GM18870 (cell line): ENCODE measurements around the gene KRTAP2-4.
"Not testable (repeated sequence)": the region's sequence is repeated elsewhere in the genome, so short reads cannot be mapped to it uniquely, and the experiment has no call there.

ENCODE experiments used
- ATAC-seq: cut with Tn5 transposase; IDR thresholded peaks from one replicate; pipeline ENCODE4 v1.9.1; 2021; ENCODE audit warnings: moderate library complexity; ENCODE audit not compliant: unreplicated experiment

KRTAP2-4 gene, protein sequence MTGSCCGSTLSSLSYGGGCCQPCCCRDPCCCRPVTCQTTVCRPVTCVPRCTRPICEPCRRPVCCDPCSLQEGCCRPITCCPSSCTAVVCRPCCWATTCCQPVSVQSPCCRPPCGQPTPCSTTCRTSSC

DNA sequence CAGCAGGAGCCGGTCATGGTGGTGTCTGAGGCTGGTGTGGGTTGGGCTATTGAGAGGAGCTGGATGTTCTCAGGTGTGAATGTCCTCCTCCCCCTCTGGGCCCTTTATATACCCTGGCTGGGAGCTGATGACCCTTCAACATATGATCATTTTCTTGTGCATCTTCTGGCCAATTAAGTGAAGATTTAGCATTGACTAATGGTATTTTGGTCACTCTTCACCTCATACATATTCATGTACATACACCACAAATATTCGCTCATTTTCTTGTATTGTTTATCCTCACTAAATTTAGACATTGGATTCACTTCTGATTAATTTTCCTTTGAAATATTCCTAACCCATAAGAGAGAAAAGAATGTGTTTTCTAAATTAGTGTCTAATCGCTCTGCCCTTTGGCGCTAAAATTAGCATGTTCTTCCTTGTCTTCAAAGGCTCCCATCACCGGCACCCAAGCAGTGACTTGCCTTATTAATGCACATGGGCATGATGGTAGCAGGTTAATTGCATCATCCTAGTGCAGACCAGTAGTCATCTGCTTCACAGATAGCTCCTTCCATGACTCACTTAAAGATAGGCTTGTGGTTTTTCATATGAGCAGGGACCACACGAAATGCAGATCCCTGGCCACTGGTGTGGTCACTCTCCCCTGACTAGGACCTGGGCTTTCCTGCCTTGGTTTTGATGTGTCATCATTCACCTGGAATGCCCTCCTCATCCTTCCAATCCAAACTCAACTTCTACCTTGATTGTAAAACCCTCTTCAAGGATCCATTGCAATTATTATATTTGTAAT lies at the start of gene KRTAP2-4:
Gene KRTAP2-4 (minus strand): TSS at position 51 of the 796 bp plus-strand sequence. CDS start 34 bp downstream, at position 17.
- no peak for ATAC-seq

DNA sequence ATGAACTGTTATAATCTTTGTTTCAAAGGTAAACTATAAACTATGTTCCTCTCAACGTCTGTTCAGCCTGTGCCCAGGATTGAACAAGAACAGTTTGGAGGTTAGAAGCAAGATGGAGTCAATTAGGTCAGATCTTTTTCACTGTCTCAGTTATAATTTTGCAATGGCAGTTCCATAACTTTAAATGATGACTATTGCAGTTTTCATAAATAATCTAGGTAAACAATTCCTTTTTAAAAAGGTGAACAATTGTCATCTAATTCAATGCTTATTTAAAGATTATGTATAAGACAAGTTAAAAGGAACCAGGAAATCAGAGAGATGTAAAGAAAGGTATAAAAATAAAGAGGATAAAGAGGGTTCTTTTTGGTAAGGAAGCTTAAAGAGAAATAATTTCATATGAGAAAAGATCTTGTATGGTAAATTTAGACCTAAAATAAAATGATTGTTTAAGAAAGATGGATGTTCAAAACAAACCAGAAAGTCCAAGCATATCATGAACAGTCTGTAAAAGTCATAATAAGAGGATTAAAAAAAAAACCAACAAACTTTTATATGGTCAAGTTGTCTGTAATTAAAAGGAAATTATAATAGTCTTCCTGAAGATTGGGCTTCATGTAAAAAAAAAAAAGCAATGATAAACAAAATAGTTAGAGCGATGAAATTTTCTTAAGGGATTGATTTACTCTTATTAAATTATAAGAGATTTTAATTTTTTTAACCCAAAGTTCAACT lies 45.6 kb upstream of the KRTAP2-4 start:
- no peak for ATAC-seq

DNA sequence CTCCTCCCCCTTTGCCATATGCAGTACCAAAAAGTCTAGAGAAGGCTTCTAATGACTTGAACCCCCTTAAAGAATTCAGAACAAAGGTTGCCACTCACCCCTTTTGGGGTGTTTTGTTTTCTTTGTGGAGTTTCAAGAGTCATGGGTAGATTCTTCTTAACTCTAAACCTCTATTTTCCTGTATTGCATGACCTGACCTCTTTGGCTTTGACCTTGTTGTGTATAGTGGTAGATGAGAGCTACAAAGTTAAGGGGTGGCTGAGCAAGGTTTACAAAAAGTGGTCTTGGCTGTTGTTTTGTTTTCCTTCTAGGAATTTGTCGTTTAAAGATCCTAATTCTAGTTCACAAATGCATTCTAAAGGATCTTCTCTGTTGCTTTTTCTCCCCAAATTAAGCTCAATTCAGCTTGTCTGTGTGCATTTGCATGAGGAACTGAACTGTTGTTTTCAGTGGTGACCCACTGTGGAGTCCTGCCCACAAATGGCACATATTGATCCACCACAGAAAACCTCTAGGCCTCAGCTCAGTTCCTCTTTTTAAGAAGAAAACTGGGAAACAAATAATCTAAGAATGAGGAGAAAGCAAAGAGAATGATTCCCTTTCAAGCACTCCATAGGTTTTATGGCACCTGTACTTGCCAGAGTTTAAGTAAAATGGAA lies 43.2 kb upstream of the KRTAP2-4 start:
- not testable (repeated sequence) for ATAC-seq

DNA sequence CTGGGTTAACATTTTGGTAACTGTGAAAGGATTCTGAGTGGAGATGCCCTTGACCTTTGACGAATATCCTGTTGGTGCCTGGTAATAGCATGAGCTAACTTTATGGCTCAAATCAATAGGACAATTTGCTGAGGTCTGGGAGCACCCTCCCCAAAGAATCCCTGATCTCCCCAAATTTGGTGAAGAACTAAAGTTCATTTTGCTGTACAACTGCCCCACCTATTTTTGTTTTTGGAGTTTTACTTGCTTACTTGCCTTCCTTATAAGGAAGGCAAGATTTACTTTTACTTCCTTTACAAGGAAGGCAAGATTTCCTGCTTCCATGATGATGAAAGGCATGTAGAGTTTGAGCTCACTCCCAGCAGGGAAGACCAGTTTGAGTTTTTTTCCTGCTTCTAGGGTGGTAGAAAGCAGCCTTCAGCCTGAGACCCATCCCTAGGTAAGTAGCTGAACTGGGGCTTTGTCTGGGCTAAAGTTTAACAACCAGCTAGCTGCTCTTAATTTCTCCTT lies 42.3 kb upstream of the KRTAP2-4 start:
- no peak for ATAC-seq

DNA sequence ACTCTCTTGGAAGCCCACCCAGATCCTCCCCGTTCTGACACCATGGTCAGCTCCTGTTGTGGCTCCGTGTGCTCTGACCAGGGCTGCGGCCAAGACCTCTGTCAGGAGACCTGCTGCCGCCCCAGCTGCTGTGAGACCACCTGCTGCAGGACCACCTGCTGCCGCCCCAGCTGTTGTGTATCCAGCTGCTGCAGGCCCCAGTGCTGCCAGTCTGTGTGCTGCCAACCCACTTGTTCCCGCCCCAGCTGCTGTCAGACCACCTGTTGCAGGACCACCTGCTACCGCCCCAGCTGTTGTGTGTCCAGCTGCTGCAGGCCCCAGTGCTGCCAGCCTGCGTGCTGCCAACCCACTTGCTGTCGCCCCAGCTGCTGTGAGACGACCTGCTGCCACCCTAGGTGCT lies 39.7 kb upstream of the KRTAP2-4 start, which contains the start of gene KRTAP4-9:
Gene KRTAP4-9 (plus strand): TSS at position 43 of the 400 bp plus-strand sequence. CDS start 0 bp downstream, at position 43.
- not testable (repeated sequence) for ATAC-seq

DNA sequence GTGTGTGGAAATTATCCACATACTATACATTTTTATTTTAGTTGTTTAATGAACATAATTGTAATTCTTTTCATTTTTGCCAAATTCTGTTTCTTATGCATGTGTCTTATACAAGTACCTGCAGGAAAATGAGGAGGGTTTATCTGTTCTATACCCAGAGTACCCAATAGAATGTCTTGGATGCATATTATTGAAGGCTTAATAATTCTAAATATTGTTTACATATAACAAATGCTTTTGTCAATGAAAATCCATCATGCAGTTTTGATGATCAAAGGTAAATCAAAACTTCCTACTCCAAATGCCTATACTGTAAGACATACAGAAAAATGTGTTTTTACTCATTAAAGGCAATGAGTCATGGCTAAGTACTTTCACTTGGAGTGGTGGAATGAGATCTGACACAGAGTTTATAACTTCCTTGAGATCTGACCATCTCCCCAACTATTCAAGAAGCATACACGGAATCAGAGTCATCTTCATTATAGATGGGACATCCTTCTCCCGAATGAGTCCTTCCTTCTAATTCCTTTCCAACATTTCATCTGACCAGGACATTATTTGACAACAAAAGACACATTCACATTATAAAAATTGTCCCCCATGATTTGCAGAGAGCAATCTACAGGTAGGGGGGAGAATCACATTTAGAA lies 38.8 kb upstream of the KRTAP2-4 start:
- ATAC-seq: not testable (repeated sequence)

DNA sequence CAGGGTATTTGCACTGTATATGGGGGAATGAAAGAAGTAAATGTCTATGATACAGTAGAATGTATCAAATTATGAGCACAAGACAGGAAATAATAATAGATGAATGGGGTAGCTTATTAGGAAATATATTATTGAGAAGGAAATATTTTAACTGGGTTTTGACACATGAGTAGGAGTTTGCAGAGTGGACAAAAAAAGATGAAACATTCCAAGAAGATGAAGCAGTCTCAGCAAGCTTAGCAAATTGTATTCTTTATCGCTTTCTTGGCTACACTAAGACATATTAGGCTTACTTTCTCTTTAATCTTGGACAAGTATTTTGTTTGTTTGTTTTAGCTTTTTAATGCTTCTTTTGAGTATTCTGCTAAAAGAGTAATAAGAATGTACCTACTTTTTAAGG lies 38.2 kb upstream of the KRTAP2-4 start:
- ATAC-seq: no peak

DNA sequence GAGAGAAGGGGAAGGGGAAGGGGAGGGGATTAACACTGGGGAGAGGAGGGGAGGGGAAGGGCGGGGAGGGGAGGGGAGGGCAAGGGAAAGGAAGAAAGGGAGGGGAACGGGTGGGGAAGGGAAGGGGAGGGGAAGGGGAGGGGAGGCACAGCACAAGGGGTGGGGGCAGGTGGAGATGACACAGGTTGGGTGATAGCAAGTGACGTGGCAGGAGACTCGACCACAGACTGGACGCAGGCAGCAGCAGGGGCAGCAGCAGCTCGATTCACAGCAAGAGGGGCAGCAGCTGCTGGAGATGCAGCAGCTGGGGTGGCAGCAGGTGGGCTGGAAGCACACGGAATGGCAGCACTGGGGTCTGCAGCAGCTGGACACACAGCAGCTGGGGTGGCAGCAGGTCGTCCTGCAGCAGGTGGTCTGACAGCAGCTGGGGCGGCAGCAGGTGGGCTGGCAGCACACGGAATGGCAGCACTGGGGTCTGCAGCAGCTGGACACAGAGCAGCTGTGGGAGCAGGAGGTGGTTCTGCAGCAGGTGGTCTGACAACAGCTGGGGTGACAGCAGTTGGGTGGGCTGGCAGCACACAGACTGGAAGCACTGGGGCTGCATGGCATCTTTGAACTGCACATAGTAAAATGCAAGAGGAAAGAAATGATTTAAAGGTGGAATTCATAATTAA lies 36.0 kb upstream of the KRTAP2-4 start, which contains the start of gene KRTAP4-16:
Gene KRTAP4-16 (minus strand): TSS at position 624 of the 674 bp plus-strand sequence. CDS start 0 bp downstream, at position 624.
- ATAC-seq: no peak

DNA sequence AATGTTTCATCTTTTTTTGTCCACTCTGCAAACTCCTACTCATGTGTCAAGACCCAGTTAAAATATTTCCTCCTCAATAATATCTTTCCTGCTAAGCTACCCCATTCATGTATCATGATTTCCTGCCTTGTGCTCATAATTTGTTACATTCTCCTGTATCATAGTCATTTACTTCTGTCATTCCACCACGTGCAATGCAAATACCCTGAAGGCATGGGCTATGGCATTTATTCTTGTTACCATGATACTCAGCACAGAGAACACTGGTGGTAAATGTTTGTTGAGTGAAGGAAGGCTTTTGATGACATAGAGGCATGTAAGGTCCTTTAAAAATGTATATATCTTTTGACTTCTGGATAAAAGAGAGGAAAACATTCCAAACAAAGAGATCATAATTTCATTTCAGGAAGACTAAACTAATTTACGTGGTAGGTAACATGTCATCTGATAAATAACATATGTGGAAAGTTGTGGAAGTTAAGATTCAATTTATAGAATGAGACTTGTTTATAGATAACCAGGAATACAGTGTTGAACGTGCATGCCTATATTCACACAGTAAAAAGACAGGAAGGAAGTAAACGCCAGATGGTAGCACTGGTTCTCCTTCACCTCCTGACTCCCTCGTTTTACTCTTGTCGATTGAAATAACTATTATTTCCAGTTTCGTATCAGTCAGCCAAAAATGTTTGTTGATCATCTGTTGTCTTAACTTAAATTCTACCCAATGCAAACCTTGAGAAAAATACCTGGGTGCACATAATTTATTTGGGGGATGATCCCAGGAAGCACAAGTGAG lies 34.2 kb upstream of the KRTAP2-4 start:
- ATAC-seq: not testable (repeated sequence)

DNA sequence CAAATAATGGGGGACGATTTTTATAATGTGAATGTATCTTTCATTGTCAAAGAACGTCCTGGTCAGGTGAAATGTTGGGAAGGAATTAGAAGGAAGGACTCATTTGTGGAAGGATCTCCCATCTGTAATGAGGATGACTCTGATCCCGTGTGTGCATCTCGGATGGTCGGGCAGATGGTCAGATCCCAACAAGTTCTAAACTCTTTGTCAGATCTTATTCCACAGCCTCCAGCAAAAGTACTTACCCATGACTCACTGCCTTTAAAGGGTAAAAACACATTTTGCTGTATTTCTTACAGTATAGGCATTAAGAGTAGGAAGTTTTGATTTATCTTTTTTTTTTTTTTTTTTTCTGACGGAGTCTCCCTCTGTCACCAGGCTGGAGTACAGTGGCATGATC lies 32.8 kb upstream of the KRTAP2-4 start:
- ATAC-seq: no peak

DNA sequence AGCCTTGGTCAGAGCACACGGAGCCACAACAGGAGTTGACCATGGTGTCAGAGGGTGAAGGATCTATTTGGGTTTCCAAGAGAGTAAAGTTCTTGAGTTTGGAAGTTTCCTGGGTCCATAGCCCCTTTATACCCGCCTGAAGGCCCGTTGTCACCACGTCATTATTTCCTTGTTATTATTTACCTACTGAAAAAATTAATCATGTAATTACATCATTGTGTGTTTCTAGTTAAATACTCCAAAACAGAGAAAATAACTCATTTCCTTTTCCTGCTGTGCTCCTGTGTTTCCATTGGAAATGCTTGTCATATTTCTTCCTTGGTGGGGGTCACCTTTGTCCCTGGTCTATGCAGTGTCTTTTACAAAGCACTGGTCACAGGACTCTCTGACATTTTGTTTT lies 32.4 kb upstream of the KRTAP2-4 start, which contains the start of gene KRTAP4-8:
Gene KRTAP4-8 (minus strand): TSS at position 101 of the 400 bp plus-strand sequence. CDS start 58 bp downstream, at position 43.
- no peak for ATAC-seq

DNA sequence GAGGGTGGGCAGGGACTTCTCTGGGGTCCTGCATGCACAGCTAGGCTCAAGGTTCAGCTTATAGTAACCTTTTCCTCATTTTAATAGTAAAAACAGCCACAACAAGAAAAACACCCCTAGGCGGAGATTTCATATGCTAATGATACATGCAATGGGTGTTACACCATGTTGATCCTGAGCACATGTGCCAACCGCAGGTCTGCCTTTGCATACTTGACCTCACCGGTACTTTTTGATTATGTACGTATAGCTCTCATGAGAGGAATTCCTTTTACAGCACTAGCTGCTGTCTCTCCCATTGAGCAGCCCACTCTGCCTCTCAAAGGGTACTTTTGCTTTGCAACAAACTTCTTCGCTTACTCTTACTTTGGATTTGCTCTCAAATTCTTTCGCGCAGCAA lies 30.4 kb upstream of the KRTAP2-4 start:
- ATAC-seq: no peak

DNA sequence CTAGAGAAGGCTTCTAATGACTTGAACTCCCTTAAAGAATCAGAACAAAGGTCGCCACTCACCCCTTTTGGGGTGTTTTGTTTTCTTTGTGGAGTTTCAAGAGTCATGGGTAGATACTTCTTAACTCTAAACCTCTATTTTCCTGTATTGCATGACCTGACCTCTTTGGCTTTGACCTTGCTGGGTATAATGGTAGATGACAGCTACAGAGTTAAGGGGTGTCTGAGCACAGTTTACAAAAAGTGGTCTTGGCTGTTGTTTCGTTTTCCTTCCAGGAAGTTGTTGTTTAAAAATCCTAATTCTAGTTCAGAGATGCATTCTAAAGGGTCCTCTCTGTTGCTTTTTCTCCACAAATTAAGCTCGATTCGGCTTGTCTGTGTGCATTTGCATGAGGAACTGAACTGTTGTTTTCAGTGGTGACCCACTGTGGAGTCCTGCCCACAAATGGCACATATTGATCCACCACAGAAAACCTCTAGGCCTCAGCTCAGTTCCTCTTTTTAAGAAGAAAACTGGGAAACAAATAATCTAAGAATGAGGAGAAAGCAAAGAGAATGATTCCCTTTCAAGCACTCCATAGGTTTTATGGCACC lies 23.2 kb upstream of the KRTAP2-4 start:
- not testable (repeated sequence) for ATAC-seq

DNA sequence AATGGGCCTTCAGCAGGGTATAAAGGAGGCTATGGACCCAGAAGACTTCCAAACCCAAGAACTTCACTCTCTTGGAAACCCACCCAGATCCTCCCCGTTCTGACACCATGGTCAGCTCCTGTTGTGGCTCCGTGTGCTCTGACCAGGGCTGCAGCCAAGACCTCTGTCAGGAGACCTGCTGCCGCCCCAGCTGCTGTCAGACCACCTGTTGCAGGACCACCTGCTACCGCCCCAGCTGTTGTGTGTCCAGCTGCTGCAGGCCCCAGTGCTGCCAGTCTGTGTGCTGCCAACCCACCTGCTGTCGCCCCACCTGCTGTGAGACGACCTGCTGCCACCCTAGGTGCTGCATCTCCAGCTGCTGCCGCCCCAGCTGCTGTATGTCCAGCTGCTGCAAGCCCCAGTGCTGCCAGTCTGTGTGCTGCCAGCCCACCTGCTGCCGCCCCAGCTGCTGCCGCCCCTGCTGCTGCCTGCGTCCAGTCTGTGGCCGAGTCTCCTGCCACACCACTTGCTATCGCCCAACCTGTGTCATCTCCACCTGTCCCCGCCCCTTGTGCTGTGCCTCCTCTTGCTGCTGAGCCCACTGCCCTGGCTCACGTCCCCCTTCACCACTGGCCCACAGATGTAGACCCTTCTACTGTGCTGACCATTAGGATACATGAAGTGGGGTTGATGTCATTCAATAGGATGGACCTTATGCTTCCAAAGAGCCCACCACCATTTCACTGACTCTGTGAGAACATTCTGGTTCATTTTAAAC lies 18.6 kb upstream of the KRTAP2-4 start, which contains the start of gene KRTAP4-7:
Gene KRTAP4-7 (plus strand): TSS at position 51 of the 757 bp plus-strand sequence. CDS start 57 bp downstream, at position 108.
- not testable (repeated sequence) for ATAC-seq

DNA sequence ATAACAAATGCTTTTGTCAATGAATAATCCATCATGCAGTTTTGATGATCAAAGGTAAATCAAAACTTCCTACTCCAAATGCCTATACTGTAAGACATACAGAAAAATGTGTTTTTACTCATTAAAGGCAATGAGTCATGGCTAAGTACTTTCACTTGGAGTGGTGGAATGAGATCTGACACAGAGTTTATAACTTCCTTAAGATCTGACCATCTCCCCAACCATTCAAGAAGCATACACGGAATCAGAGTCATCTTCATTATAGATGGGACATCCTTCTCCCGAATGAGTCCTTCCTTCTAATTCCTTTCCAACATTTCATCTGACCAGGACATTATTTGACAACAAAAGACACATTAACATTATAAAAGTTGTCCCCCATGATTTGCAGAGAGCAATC lies 17.7 kb upstream of the KRTAP2-4 start:
- not testable (repeated sequence) for ATAC-seq

DNA sequence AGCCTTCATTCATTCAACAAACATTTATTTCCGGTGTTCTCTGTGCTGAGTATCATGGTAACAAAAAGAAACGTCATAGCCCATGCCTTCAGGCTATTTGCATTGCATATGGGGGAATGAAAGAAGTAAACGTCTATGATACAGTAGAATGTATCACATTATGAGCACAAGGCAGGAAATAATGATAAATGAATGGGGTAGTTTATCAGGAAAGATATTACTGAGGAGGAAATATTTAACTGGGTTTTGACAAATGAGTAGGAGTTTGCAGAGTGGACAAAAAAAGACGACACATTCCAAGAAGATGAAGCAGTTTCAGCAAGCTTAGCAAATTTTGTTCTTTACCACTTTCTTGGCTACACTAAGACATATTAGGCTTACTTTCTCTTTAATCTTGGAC lies 16.9 kb upstream of the KRTAP2-4 start:
- no peak for ATAC-seq

DNA sequence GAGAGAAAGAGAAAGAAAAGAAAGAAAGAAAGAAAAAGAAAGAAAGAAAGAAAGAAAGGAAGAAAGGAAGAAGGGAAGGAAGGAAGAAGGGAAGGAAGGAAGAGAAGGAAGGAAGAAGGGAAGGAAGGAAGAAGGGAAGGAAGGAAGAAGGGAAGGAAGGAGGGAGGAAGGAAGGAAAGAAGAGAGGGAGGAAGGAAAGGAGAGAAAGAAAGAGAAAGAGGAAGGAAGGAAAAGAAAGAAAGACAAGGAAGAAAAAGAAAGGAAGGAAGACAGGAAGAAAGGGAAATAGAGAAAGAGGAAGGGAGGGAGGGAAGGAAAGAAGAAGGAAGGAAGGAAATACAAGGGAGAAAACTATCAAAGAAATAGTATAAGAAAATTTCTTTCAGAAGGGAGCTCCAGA lies 11.1 kb upstream of the KRTAP2-4 start:
- ATAC-seq: no peak

DNA sequence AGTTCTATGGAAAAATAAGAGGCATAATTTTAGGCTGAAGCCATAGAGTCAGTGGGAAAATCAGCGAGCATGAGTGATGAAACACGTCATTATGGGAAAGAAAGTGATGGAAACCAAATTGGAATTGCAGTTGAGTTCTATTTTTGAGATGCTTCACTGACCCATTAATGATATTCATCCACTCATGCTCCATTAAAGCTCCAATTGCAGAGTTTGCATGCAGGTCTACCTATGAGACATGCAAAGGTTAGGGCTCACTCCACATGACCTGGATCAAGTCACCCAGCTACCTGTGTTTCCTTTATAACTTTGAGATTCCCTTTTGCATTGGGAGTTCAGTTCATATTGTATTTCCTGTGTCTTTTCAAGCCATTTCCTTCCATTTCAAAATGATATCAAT lies 8.0 kb upstream of the KRTAP2-4 start:
- ATAC-seq: no peak
